HG03460 (cell line): ENCODE results near the gene TMEM175.

ENCODE experiments used
- ATAC-seq: cut with Tn5 transposase; IDR thresholded peaks from one replicate; pipeline ENCODE4 v1.9.1; 2021; ENCODE audit not compliant: unreplicated experiment

The TMEM175 gene

DNA sequence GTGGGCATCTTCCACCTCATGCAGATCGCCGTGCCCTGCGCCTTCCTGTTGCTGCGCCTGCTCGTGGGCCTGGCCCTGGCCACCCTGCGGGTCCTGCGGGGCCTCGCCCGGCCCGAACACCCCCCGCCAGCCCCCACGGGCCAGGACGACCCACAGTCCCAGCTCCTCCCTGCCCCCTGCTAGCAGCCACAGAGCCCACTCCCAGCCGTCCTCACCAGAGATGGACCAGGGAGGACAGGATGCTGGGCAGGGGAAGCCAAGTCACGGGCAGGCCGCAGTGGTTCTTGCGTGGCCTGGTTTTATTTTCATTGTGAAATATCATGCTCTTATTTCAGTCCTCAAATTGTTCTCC is 26.0 kb downstream of the TMEM175 start:
- no peak for ATAC-seq

DNA sequence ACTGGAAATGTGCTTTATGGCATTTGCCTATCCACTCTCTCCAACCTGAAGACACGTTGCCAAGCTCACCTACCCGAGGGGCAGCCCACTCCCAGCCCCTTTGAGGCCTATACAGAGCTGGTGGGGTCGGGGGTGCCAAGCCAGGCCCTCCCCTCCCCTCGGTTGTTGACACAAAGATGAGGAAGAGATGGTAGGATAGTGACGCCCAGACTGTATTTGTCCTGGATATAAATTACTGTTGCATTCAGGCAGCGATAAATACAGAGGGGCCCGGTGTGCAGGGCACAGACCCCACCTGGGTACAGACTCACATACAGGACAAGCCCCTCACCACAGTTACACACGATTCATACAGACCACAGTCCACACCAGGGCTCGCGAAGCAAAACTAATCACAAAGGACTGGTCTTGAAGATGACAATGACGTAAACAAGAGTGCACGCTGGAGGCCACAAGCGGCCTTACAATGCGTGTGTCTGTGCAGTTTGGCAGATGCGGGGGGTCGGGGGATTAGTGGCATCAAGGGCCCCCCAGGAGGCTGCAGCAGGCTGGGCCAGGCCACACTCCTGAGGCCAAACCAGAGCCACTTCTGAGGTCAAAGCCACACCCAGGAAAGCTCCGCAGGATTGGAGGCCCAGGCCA is 26.6 kb downstream of the TMEM175 start:
- no peak for ATAC-seq

DNA sequence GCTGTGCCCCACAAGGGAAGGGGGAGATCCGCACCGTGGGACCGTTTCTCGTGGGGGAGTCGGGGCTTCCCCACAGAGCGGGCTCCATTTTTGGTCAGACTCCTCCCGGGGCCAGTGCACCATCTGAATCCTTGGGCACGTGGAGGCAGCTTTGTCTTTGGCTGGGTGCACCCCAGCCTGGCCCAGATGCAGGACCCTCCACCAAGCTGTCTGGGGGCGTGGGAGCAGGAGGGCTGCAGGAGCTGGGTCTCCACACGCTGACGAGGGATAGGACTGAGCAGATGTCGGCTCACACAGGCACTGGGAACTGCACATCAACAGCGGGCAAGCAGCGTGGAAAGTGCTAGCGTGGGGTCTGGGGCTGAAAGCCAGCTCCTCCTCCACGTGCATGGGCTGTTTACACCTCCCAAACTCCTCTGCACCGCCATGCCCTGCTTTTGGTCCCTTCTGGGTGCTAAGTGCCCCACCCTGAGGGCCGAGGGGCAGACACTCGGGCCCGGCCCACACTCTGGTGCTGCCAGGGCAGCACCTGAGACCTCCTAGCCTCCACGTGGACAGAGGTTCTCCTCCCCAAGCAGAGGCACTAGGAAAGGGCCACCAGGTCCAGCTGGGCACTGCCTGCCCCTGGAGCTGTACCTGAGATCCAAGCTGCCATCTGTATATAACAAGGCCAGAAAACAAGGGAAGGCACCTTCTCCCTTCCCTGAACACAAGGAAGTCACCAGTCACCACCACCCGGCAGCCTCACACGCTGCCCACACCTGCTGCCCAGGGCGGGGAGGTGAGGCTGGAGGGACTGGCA is 27.3 kb downstream of the TMEM175 start:
- no peak for ATAC-seq

DNA sequence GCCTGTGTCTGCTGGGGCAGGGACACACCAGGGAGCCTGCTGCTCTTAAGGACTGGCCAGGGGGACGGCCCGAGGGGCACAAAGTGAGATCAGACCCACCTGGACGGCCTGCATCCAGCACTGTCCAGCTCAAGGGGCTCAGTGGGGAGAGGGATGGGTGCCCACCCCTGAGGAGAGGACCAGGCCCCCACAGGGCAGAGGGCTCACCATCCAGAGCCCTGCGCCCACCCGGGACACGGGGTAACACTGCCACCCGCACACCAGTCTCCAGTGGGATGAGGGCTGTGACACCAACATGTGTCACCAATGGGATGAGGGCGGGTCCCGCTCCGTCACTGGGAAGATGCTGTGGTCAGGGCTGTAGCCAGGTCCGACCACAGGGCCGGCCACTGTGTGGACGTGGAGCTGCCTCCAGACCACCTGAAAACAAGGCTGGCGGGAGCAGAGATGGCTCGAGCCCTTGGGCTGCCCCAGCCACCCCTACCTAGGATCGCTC is 27.9 kb downstream of the TMEM175 start:
- ATAC-seq: no peak

DNA sequence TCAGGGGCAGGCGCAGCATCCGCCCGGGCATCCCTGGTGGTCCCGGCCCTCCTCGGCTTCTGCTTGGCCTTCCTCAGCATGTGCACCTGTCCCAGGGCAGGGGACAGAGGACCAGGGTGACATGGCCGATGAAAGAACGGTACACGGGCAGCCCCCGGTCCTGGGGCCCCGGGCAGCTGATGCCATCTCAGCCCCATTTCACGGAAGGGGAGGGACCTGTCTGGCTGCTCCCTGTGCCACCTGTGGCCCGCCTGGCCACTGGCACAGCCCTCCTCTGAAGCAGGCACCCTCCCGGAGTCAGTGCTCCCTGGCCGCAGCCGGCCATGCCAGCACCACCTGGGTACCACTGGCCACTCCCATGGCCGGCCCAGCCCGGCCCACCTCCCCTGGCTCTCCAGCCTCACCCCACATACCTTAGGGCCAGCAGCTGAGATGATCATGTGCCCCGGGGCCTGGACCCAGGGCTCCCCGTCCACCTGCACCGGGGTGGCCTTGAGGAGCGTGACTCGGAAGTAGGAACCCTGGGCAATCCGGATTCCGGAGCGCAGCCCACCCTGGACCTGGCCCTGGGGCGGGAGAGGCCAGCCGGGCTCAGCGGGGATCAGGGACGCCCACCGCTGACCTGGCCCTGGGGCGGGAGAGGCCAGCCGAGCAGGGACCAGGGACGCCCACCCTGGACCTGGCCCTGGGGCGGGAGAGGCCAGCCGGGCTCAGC is 28.5 kb downstream of the TMEM175 start:
- no peak for ATAC-seq

DNA sequence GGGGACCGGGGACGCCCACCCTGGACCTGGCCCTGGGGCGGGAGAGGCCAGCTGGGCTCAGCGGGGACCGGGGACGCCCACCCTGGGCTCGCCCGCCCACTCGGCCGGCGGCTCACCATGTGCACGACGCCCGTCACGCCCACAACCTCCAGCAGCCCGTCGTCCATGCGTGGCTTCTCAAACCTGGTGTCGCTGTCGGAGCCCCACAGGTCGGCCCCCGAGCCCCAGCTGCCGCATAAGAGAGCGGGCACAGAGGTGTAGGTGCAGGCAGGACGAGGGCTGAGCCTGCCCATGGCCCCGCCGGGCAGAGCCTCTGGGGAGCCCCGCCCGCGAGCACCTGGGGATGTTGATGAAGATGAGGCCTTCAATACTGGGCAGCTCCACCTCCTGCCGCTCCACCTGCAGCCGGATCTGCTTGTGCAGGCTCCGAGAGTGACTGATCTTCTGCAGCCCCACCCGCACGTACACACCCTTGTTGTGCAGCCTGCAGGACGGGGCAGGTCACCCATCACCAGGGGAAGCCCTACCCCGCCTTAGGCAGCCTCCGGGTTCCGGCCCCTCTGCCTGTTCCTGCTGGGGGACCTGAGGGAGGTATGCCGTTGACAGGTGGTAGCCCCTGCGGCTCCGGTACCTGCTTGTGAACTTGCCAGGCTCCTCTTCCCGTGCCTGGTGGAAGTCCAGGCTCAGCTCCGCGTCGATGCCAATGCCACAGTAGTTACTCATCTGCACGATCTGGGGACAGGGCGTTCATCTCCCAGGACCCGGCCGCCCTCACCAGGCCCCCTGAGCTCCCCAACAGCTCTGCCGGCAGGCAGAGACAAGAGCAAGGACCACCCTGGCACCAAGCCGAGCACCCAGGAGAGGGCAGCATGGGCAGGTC is 29.3 kb downstream of the TMEM175 start:
- no peak for ATAC-seq

DNA sequence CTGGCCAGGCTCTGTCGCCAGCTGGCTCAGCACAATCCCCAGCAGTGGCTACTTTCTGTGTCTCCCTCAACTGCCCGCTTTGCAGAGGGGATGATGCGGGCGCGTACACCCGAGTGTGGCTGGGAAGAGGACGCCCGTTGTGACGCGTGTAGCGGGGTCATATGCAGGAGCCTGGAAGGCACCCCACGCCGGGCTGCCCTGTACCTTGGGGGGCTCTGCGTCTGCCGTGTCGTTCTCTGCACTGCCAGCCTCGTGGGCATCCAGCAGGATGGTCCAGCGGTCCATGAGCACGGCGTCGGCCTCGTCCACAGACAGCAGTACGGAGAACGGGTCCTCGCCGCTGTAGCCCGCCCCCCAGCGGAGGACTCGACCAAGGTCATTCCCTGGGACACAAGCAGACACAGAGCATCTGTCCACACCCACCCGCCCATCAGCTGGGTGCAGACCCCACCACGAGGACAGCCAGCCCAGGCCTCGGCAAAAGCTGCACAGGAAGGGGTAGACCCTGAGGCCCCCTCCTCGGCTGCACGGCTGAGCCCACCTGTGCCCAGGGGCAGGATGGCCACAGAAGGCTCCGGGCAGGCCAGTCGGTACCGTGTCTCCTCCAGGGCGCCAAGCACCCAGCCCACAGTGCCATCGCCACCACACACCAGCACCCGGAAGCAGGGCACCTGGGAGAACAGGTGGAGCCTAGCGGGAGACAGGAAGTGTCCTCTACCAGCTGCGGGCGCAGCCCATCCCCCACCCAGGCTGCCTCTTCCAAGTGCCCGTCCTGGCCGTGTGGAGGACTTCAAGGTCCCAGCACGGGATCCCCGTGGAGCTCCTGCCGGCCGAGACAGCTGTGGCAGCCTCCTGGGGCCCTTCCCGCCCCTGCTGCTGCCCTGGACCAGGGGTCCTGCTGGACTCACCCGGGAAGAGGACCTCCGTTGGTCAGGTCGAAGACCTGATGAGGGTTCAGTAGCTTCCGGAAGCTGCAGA is 30.3 kb downstream of the TMEM175 start:
- ATAC-seq: no peak

DNA sequence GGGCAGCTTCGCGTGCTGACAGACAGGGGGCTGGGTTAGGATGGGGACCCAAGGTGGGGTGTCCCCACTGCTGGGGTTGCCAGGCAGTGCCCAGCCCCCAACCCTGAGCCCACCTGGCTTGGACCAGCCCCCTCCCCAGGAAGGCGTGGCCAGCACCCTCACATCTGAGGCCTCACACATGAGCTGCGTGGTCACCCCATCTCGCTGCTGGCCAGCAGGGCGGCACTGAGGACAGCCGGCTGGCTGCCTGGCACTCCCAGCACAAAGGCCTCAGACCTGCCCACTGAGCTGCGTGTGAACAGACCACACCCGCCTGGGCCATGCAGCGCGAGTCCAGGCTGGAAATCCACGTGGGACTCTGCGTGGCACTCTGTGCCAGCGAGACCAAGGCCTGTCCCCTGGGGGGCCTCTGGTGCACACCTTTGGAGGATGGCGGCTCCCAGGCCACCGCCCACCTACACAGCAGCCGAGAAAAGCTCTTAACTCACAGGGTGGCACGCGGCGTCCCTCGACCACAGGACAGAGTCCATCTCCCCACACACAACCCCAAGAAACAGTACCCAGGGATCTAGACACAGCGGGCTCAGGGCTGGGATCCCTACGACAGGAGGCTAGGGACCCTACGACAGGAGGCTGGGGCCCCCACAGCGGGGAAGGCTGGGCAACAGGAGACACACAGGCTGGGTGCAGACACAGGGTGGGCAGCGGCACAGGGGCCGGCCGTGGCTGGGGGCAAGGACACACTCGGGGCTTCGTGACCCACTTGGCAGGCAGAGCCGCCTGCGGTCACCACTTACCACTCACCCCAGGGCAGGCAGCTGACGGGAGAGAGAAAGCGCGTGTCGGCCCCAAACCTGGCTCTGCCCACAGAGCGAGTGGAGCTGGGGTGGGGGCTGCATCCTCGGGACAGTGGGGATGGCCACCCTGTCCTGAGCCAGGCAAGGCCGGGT is 31.3 kb downstream of the TMEM175 start:
- ATAC-seq: no peak

DNA sequence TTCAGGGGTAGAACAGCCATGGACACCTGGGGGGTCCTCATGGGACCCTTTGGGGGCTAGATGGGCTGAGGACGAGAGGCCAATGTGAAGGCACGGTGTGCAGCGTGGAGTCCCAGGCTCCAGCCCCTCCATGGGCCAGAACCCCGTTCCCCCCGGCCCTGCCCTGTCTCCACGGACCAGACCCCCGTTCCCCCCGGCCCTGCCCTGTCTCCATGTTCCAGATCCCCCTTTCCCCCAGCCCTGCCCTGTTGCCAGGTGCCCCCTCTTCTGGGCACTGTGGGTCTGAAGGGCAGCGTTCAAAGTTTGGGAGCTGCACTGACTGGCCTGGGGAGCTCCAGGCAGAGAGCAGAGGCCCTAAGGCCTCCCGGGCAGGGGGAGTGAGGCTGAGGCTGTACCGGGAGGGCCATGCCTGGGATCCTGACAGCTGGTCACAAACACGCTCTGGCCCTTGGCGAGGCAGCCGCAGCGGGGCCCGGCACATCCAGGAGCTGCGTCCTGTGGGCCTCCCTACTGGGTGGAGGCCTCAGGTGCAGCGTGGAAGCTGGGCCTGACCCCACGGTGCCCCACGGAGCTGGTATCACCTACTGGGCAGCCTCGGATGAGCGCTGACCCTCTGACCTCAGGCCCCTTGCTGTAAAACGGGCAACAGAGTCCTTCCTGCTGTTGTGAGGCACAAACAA is 32.2 kb downstream of the TMEM175 start:
- ATAC-seq: no peak

DNA sequence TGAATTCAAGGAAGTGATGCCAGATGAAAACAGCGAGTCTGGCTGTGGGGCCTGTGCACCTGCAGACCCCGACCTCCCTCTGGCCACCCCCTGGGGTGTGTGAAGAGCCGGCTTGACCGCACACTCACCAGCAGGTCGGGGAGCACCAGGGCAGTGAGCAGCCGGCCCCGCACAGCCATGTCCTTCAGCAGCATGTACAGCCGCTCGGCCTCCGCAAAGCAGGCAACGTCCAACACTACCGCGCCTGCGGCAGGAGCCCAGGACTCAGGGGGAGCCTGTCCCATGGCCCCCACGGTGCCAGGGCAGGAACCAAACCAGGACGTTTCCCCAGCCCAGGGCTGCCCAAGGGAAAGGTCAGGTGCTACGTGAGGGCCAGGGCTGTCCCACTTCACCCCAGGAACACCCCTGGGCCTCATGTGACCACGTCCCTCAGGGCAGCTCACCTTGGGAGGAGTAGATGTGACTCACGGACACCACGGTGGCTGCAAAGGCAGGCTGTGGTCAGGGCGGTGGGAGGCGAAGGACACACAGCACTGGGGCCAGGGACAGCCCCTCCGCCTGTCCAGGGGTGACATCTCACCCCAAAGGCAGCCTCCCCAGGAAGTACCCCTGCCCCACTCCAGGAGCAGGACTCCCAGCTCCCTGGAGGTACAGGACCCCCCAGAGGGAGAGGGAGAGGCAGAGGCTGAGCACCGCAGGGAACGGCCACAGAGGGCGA is 32.9 kb downstream of the TMEM175 start:
- no peak for ATAC-seq

DNA sequence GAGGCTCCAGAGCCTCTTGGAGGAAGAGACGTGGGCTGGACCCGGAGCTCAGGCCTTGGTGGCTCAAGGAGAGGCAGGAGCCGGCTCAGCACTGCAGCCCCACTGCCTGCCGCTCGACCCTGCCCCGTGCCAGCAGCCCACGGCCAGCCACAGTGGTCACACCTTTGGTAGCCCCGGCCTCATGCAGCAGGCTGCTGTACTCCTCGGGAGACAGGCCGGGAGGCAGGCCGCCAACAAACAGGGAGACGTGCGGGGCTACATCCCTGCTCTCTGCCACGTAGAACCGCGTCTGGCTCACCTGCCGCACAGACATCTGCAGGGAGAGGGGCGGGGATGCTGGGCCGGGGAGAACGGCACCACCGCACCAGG is 33.5 kb downstream of the TMEM175 start:
- no peak for ATAC-seq

DNA sequence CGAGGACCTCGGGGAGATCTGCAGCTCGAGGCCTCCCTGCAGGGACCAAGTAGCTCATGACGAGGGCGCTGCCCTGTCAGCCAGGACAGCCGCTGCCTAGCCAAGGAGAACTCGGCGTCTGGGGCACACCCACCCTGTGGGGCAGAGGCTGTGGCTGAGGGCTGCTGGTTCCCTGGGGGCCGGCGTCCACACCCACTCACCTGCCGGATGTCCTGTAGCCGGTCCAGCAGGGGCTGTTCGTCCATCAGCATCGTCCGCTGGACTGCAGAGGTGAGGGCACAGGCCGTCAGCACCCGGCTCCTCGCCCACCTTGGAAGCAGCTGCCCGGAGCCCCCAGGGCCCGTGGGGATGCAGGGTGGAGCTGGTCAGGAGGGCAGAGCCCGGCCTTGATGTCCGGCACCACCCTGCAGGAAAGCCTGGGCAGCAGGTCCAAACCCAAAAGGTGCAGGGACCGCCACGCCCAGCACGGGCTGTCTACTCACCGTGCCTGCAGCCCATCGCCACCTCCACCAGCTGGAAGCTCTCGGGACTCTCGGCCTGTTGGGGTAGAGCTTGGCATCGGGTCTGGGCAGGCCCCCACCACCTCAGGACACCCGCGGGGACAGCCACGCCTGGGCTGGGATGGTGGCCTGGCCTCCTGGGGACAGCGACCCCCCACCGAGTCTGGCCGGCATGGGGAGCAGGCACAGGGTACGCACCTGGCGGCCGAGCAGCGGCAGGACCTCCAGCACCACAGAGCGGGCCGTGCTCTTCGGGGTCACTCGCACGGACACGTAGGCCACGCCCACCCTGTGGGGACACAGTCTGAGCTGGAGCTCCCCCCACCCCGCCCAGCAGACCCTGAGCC is 34.2 kb downstream of the TMEM175 start:
- ATAC-seq: no peak

DNA sequence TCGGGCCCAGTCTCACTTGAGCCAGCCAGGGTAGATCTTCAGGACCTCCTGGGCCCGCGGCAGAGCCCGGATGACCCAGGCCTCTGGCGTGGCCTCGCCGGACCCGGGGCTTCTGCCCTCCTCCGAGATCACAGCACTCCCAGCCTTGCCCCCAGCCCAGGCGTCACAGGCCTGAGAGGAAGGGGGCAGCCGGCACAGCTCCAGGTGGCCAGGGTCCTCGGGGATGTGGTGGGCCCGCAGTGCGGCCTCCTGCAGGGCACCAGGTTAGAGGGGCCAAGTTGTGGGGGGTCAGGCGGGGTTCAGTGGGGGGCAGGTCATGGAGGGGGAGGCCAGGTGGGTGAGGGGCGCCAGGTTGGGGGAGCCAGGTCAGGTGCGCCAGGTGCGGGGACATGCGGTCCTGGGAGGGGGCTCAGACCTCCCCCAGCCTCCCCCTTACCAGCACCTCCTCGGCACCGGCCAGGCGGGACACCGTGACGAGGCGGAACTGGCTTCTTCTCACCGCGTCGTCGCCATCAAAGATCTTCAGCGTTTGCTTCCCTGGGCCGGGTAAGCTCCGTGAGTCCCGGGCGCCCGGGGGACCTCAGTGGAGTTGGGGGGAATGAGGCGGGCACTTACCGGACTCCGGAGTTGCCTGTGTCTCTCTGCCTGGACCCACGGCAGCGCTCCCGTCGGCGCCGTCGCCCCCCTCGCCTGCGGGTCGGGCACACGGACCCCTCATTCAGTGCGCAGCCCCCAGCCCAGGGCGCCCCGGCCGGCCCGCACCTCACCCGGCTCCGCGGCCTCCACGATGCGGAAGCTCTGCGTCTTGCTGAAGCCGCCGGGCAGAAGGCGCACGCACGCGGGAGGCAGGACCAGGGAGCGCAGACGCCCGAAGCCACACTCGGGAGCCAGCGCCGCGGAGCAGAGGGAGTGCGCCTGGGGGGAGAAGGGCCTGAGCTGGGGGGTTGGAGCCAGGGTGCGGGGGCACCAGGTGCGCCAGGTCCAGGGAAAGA is 35.1 kb downstream of the TMEM175 start:
- ATAC-seq: no peak

DNA sequence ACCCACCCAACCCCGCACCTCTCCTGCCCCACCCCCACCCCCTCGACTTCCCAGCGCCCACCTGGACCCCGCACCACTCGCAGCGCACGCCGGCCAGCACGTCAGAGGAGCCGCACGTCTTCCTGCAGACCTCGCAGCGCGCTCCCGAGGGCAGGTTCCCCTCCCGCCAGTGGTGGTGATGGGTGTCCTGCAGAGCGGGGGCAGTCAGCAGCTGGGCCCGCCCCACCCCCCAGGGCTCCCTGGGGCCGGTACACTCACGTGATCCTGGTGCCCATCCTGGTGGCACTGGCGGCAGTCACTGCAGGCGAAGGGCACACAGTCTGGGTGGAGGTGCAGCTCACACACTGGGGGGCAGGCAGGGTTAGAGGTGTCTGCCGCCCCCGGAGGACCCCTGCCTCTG is 36.0 kb downstream of the TMEM175 start:
- ATAC-seq: no peak

DNA sequence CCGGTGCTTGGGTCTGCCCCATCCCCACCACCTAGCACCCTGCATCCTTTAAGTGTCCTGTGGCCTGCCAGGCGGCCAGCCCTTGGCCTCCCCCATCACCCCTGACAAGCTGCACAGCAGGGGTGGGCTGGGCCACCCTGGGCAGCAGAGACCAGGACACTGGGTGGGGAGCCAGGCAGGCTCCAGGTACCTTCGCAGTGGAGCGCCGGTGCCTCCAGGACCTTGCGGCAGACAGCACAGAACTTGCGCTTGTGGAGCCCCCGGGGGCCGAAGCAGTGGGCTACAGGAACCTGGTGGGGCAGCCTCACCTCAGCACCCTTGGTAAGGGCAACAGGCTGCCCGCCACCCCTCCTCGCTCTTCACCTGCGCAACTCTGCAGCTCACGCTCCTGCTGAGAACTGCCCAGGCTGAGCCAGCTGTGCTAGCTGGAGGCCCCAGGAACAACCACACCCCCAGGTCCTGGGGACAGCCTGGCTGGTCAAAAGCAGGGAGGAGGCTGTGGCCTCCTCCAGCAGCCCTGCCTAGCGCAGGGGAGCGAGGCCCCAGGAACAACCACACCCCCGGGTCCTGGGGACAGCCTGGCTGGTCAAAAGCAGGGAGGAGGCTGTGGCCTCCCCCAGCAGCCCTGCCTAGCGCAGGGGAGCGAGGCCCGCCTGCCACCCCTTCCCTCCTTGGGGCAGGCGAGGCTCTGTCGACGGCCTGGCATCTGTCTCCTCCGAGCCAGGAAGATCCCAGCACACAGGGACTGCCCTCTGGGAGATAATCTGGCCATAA is 36.5 kb downstream of the TMEM175 start:
- ATAC-seq: no peak
